SK-N-SH treated with all-trans-retinoic acid at 6 μM for 48 hours (cell line): ENCODE data around the gene CTNND2.

Experiments used
- ATAC-seq: fragments of 200-7000 bp; cut with Tn5 transposase; 3 replicates; pipeline ENCODE4 v1.9.1; 2020; ENCODE audit warnings: mild to moderate bottlenecking, moderate library complexity
- CSDC2 ChIP-seq: fragments of 250-450 bp; sonication (Bioruptor Pico); IDR thresholded peaks from 2 replicates; pipeline ENCODE4 v1.5.0; 2020; ENCODE audit warnings: mild to moderate bottlenecking, moderate library complexity
- GLIS3 ChIP-seq: fragments of 250-450 bp; sonication (Bioruptor Pico); IDR thresholded peaks from 2 replicates; pipeline ENCODE4 v1.5.0; 2020; ENCODE audit warnings: mild to moderate bottlenecking, moderate library complexity
- ISL1 ChIP-seq: fragments of 250-450 bp; sonication (Bioruptor Pico); IDR thresholded peaks from 2 replicates; pipeline ENCODE4 v2.1.2; 2022; ENCODE audit warnings: mild to moderate bottlenecking, moderate library complexity
- OSR1 ChIP-seq: fragments of 250-450 bp; sonication (Bioruptor Pico); IDR thresholded peaks from 2 replicates; pipeline ENCODE4 v1.8.0; 2022; ENCODE audit warnings: moderate library complexity, mild to moderate bottlenecking, inconsistent platforms
- PPARA ChIP-seq: fragments of 250-450 bp; sonication (Bioruptor Pico); IDR thresholded peaks from 2 replicates; pipeline ENCODE4 v1.5.0; 2020; ENCODE audit warnings: mild to moderate bottlenecking, borderline replicate concordance
- RARB ChIP-seq: fragments of 250-450 bp; sonication (Bioruptor Pico); IDR thresholded peaks from 2 replicates; pipeline ENCODE4 v1.8.0; 2021; ENCODE audit warnings: mild to moderate bottlenecking, moderate library complexity
- SNAI2 ChIP-seq: fragments of 250-450 bp; sonication (Bioruptor Pico); IDR thresholded peaks from 2 replicates; pipeline ENCODE4 v1.5.0; 2020; ENCODE audit warnings: mild to moderate bottlenecking, moderate library complexity
- TCF4 ChIP-seq: fragments of 250-450 bp; sonication (Bioruptor Pico); IDR thresholded peaks from 2 replicates; pipeline ENCODE4 v1.8.0; 2021; ENCODE audit warnings: mild to moderate bottlenecking, moderate library complexity, borderline replicate concordance
- TOX ChIP-seq: fragments of 250-450 bp; sonication (Bioruptor Pico); IDR thresholded peaks from 2 replicates; pipeline ENCODE4 v1.8.0; 2021; ENCODE audit warnings: mild to moderate bottlenecking, moderate library complexity, borderline replicate concordance
- ZC3H10 ChIP-seq: fragments of 250-450 bp; sonication (Bioruptor Pico); IDR thresholded peaks from 2 replicates; pipeline ENCODE4 v1.5.1; 2021; ENCODE audit warnings: mild to moderate bottlenecking, moderate library complexity
- ZFP30 ChIP-seq: fragments of 450-650 bp; formaldehyde crosslinking; IDR thresholded peaks from 2 replicates; pipeline ENCODE4 v1.5.0; 2022; ENCODE audit warnings: mild to moderate bottlenecking, moderate library complexity
- ZNF565 ChIP-seq: fragments of 450-650 bp; formaldehyde crosslinking; conservative IDR thresholded peaks from 2 replicates; pipeline ENCODE4 v1.5.0; 2020; ENCODE audit warnings: low read depth, mild to moderate bottlenecking, moderate library complexity
- ZNF70 ChIP-seq: fragments of 450-650 bp; formaldehyde crosslinking; IDR thresholded peaks from 2 replicates; pipeline ENCODE4 v1.5.0; 2020; ENCODE audit warnings: mild to moderate bottlenecking, moderate library complexity
- ZNF8 ChIP-seq: fragments of 450-650 bp; formaldehyde crosslinking; IDR thresholded peaks from 2 replicates; pipeline ENCODE4 v1.5.0; 2020; ENCODE audit warnings: mild to moderate bottlenecking, moderate library complexity
- TF ChIP-seq, protein P1 (sequence below): fragments of 250-450 bp; sonication (Bioruptor Pico); IDR thresholded peaks from 2 replicates; pipeline ENCODE4 v1.8.0; 2020; ENCODE audit warnings: mild to moderate bottlenecking, moderate library complexity, borderline replicate concordance
- TF ChIP-seq, protein P2 (sequence below): fragments of 250-450 bp; sonication (Bioruptor Pico); IDR thresholded peaks from 2 replicates; pipeline ENCODE4 v1.8.0; 2021; ENCODE audit warnings: low read depth, mild to moderate bottlenecking, moderate library complexity, borderline replicate concordance
- TF ChIP-seq, protein P3 (sequence below): fragments of 250-450 bp; sonication (Bioruptor Pico); IDR thresholded peaks from 2 replicates; pipeline ENCODE4 v1.5.0; 2020; ENCODE audit warnings: mild to moderate bottlenecking, moderate library complexity
- TF ChIP-seq, protein P4 (sequence below): fragments of 250-450 bp; sonication (Bioruptor Pico); IDR thresholded peaks from 2 replicates; pipeline ENCODE4 v1.5.1; 2021; ENCODE audit warnings: mild to moderate bottlenecking, moderate library complexity
- TF ChIP-seq, protein P5 (sequence below): fragments of 250-450 bp; sonication (Bioruptor Pico); IDR thresholded peaks from 2 replicates; pipeline ENCODE4 v1.5.1; 2020; ENCODE audit warnings: low read depth, mild to moderate bottlenecking, moderate library complexity

The CTNND2 gene

DNA sequence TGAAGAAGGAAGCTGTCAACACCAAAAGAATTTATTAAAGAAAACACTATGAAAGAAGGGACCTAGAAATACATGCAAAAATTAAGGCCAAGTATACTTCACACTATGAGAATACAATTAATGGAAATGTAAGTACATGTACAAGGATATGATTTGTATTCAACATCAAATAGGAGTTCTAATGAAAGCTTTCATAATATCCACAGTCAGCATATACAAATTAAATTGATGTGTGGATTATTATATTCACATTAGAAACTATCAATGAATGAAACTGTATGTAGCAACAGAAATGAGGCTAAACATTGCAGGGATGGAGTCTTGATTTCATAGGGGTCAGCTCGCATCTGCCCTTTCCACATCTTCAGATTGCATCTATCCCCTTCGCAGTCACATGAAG is 401.5 kb downstream of the CTNND2 start:
- TF ChIP-seq, protein P1, sequence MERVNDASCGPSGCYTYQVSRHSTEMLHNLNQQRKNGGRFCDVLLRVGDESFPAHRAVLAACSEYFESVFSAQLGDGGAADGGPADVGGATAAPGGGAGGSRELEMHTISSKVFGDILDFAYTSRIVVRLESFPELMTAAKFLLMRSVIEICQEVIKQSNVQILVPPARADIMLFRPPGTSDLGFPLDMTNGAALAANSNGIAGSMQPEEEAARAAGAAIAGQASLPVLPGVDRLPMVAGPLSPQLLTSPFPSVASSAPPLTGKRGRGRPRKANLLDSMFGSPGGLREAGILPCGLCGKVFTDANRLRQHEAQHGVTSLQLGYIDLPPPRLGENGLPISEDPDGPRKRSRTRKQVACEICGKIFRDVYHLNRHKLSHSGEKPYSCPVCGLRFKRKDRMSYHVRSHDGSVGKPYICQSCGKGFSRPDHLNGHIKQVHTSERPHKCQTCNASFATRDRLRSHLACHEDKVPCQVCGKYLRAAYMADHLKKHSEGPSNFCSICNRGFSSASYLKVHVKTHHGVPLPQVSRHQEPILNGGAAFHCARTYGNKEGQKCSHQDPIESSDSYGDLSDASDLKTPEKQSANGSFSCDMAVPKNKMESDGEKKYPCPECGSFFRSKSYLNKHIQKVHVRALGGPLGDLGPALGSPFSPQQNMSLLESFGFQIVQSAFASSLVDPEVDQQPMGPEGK (CRISPR knock-in tag): no peak
- no peak for TF ChIP-seq ZFP30 (CRISPR knock-in tag)
- no peak for TF ChIP-seq SNAI2 (CRISPR knock-in tag)
- no peak for ATAC-seq

DNA sequence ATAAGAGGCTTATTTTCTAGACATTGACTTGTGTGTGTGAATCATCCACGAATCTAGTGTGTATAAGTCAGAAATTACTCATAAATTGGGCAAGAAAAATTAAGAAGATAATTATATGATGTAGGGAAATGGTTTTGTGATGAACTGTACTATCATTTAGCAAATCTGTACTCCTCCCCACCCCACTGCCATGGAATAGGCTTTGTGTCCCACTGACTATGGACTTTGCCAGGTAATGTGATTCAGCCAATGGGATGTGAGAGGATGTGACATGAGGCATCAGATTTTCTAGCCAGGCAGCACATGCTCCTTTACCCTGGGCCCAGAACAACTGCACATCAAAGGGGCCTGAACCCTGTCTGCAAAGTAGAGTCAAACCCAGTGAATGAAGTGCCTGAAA is 406.6 kb downstream of the CTNND2 start:
- ATAC-seq: no peak
- TF ChIP-seq, protein P2, sequence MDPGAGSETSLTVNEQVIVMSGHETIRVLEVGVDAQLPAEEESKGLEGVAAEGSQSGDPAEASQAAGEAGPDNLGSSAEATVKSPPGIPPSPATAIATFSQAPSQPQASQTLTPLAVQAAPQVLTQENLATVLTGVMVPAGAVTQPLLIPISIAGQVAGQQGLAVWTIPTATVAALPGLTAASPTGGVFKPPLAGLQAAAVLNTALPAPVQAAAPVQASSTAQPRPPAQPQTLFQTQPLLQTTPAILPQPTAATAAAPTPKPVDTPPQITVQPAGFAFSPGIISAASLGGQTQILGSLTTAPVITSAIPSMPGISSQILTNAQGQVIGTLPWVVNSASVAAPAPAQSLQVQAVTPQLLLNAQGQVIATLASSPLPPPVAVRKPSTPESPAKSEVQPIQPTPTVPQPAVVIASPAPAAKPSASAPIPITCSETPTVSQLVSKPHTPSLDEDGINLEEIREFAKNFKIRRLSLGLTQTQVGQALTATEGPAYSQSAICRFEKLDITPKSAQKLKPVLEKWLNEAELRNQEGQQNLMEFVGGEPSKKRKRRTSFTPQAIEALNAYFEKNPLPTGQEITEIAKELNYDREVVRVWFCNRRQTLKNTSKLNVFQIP: no peak
- no peak for TF ChIP-seq PPARA (CRISPR knock-in tag)
- TF ChIP-seq ZNF565 (CRISPR knock-in tag): no peak

DNA sequence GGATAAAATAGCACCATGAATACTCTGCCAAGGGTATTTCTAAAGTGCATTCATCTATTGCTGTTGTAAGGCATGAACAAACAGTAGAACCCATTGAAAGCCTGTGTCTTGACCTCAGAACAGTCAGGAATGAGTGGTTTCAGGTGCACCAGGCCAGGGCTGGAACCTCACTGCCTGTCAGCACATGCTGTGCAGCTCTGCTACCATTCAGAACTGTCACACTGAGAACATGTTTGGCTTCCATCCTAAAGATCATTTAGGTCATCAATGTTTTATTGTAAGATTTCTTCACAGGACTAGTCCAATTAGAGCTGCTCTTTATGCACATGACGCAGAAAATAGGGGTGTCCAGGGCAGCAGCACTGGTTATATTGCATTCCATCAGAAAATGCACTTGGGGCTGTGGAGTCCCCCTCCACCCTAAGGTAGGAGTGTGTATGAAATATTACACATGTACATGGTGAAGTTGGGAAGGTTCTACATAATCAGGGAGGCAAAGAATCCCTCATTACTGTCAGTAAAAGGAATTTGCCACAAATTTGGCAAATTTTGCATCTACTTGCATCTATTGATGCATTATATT is 408.0 kb downstream of the CTNND2 start:
- ATAC-seq: no peak
- TF ChIP-seq CSDC2: no peak
- TF ChIP-seq ZFP30 (CRISPR knock-in tag): no peak
- TF ChIP-seq OSR1 (CRISPR knock-in tag): no peak
- no peak for TF ChIP-seq ISL1 (CRISPR knock-in tag)
- TF ChIP-seq ZNF8 (CRISPR knock-in tag): no peak
- TF ChIP-seq, protein P3, sequence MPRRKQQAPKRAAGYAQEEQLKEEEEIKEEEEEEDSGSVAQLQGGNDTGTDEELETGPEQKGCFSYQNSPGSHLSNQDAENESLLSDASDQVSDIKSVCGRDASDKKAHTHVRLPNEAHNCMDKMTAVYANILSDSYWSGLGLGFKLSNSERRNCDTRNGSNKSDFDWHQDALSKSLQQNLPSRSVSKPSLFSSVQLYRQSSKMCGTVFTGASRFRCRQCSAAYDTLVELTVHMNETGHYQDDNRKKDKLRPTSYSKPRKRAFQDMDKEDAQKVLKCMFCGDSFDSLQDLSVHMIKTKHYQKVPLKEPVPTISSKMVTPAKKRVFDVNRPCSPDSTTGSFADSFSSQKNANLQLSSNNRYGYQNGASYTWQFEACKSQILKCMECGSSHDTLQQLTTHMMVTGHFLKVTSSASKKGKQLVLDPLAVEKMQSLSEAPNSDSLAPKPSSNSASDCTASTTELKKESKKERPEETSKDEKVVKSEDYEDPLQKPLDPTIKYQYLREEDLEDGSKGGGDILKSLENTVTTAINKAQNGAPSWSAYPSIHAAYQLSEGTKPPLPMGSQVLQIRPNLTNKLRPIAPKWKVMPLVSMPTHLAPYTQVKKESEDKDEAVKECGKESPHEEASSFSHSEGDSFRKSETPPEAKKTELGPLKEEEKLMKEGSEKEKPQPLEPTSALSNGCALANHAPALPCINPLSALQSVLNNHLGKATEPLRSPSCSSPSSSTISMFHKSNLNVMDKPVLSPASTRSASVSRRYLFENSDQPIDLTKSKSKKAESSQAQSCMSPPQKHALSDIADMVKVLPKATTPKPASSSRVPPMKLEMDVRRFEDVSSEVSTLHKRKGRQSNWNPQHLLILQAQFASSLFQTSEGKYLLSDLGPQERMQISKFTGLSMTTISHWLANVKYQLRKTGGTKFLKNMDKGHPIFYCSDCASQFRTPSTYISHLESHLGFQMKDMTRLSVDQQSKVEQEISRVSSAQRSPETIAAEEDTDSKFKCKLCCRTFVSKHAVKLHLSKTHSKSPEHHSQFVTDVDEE (CRISPR knock-in tag): no peak
- TF ChIP-seq GLIS3 (CRISPR knock-in tag): no peak
- TF ChIP-seq ZNF70: no peak
- TF ChIP-seq SNAI2 (CRISPR knock-in tag): no peak
- TF ChIP-seq RARB: no peak
- TF ChIP-seq, protein P1 (CRISPR knock-in tag): no peak
- TF ChIP-seq ZNF565 (CRISPR knock-in tag): no peak
- TF ChIP-seq, protein P4, sequence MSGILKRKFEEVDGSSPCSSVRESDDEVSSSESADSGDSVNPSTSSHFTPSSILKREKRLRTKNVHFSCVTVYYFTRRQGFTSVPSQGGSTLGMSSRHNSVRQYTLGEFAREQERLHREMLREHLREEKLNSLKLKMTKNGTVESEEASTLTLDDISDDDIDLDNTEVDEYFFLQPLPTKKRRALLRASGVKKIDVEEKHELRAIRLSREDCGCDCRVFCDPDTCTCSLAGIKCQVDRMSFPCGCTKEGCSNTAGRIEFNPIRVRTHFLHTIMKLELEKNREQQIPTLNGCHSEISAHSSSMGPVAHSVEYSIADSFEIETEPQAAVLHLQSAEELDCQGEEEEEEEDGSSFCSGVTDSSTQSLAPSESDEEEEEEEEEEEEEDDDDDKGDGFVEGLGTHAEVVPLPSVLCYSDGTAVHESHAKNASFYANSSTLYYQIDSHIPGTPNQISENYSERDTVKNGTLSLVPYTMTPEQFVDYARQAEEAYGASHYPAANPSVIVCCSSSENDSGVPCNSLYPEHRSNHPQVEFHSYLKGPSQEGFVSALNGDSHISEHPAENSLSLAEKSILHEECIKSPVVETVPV (CRISPR knock-in tag): no peak
- no peak for TF ChIP-seq TOX
- TF ChIP-seq TCF4 (CRISPR knock-in tag): no peak

DNA sequence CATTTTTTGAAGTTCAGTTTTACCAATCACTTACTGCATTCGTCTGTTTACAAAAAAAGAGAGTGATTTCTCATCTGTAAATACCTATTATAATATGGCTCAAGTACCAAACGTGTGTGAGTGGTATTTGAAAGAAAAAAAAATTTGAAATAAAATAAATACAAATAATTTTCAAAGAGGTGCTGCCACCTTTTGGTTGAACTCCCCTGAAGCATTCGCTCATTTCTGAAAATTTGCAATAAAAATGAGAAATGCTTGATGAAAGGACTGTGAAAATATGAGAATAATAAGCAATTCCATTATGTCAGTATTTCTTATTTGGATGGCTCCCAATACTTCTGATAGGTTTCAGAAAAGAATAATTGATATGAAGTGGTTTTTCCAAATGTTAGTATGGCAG is 409.9 kb downstream of the CTNND2 start:
- TF ChIP-seq, protein P4 (CRISPR knock-in tag): no peak
- TF ChIP-seq, protein P5, sequence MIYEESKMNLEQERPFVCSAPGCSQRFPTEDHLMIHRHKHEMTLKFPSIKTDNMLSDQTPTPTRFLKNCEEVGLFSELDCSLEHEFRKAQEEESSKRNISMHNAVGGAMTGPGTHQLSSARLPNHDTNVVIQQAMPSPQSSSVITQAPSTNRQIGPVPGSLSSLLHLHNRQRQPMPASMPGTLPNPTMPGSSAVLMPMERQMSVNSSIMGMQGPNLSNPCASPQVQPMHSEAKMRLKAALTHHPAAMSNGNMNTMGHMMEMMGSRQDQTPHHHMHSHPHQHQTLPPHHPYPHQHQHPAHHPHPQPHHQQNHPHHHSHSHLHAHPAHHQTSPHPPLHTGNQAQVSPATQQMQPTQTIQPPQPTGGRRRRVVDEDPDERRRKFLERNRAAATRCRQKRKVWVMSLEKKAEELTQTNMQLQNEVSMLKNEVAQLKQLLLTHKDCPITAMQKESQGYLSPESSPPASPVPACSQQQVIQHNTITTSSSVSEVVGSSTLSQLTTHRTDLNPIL (CRISPR knock-in tag): no peak
- TF ChIP-seq ZFP30 (CRISPR knock-in tag) (no peak), PPARA (CRISPR knock-in tag) (no peak), ZC3H10 (no peak)
- no peak for ATAC-seq
